Fibroblast of mammary gland (primary cell): ENCODE data around the gene YPEL2.

Experiments used
- DNase-seq: peaks from one replicate; pipeline ENCODE4 v3.0.0-alpha.2; 2010; ENCODE audit warnings: low read depth
- H3K4me3 ChIP-seq: 2 replicates; pipeline ENCODE4 v1.5.1; 2011; ENCODE audit warnings: low read depth, mild to moderate bottlenecking, low read length, moderate library complexity; ENCODE audit not compliant: control insufficient read depth
- CTCF ChIP-seq: conservative IDR thresholded peaks from 2 replicates; pipeline ENCODE4 v1.5.1; 2011; ENCODE audit warnings: low read depth, low read length, inconsistent platforms; ENCODE audit not compliant: control insufficient read depth, insufficient read depth

YPEL2 gene

GRCh38 chr17:59330053-59330942 lies 1.2 kb upstream of the YPEL2 start:
- peak; percentile 39 for DNase-seq
- no peak overlapping the region for H3K4me3 ChIP-seq
- TF ChIP-seq CTCF: no peak

GRCh38 chr17:59331929-59332748 lies 684 bp downstream of the YPEL2 start:
- no peak for TF ChIP-seq CTCF
- H3K4me3 ChIP-seq: peak overlapping the region; percentile 73
- DNase-seq: no peak

GRCh38 chr17:59332749-59333377 lies 1.4 kb downstream of the YPEL2 start:
- TF ChIP-seq CTCF: no peak
- DNase-seq: peak; percentile 58
- H3K4me3 ChIP-seq: peak overlapping the region; percentile 73

- no peak overlapping the region for H3K4me3 ChIP-seq
- no peak for TF ChIP-seq CTCF
- DNase-seq: no peak
Observed at GRCh38 chr17:59333836-59334235, 2.4 kb downstream of the YPEL2 start.

GRCh38 chr17:59335685-59336084 lies 4.2 kb downstream of the YPEL2 start:
- H3K4me3 ChIP-seq: no peak overlapping the region
- DNase-seq: no peak
- TF ChIP-seq CTCF: no peak

- no peak overlapping the region for H3K4me3 ChIP-seq
- DNase-seq: no peak
- no peak for TF ChIP-seq CTCF
Observed at GRCh38 chr17:59337741-59338299, 6.4 kb downstream of the YPEL2 start.
